GM21737 (cell line): ENCODE data around the gene GNPTAB.

Experiments used
- ATAC-seq: cut with Tn5 transposase; IDR thresholded peaks from one replicate; pipeline ENCODE4 v1.9.1; 2021; ENCODE audit warnings: mild to moderate bottlenecking, moderate library complexity; ENCODE audit not compliant: unreplicated experiment

GNPTAB gene

DNA sequence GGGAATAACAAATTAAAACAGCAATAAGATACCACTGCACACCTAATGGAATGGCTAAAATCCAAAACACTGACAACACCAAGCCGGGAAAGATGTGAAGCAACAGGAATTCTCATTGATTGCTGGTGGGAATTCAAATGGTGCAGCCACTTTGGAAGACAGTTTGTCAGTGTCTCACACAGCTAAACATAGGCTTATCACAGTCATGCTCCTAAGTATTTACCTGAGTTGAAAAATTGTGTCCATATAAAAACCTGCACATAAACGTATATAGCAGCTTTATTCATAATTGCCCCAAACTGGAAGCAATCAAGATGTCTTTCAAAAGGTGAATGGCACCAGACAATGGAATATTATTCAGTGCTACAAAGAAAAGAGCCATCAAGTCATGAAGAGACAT is 21.6 kb downstream of the GNPTAB start:
- ATAC-seq = no peak

GRCh38 chr12:101806265-101806664 is 24.5 kb downstream of the GNPTAB start:
- no peak for ATAC-seq

DNA sequence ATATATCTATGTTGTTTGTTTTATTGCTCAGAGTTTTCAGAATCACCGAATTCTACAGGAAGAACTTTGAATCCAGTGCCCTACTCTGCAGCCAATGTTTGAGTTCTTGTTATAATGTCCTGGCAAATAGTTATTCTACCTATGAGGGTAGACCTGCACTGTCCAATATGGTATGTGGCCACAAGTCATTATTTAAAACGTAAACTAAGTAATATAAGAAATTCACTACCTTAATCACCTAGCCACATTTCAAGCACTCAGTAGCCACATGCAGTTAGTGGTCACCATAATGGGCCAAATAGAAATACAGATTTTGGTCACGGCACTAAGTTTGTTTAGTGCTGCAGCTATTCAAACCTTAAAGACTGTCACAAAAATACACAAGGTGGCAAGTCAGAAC is 26.4 kb downstream of the GNPTAB start:
- no peak for ATAC-seq

GRCh38 chr12:101803978-101804377 is 26.8 kb downstream of the GNPTAB start:
- ATAC-seq = no peak

GRCh38 chr12:101802486-101802885 is 28.3 kb downstream of the GNPTAB start:
- no peak for ATAC-seq

GRCh38 chr12:101799774-101800173 is 31.0 kb downstream of the GNPTAB start:
- ATAC-seq = no peak

- no peak for ATAC-seq
These were observed 35.0 kb downstream of the GNPTAB start for GRCh38 chr12:101795786-101796185.

GRCh38 chr12:101795013-101795412 is 35.7 kb downstream of the GNPTAB start:
- no peak for ATAC-seq

DNA sequence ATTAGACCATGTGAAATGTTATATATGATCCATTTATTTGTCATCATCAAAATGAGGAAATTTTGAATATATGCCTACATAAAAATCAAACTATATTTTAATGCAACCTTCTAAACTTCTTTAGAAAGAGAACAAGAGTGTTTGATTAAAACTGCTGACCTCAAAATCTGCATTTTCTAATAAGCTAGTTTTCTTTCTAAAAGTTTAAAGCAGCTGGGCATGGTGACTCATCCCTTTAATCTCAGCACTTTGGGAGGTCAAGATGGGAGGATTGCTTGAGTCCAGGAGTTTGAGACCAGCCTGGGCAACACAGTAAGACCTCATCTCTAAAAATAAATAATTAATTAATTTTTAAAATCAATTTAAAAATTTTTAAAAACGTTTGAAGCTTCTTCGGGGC is 36.2 kb downstream of the GNPTAB start:
- ATAC-seq = no peak

- peak; percentile 68 for ATAC-seq
These were observed 37.4 kb downstream of the GNPTAB start for GRCh38 chr12:101793401-101793800.

DNA sequence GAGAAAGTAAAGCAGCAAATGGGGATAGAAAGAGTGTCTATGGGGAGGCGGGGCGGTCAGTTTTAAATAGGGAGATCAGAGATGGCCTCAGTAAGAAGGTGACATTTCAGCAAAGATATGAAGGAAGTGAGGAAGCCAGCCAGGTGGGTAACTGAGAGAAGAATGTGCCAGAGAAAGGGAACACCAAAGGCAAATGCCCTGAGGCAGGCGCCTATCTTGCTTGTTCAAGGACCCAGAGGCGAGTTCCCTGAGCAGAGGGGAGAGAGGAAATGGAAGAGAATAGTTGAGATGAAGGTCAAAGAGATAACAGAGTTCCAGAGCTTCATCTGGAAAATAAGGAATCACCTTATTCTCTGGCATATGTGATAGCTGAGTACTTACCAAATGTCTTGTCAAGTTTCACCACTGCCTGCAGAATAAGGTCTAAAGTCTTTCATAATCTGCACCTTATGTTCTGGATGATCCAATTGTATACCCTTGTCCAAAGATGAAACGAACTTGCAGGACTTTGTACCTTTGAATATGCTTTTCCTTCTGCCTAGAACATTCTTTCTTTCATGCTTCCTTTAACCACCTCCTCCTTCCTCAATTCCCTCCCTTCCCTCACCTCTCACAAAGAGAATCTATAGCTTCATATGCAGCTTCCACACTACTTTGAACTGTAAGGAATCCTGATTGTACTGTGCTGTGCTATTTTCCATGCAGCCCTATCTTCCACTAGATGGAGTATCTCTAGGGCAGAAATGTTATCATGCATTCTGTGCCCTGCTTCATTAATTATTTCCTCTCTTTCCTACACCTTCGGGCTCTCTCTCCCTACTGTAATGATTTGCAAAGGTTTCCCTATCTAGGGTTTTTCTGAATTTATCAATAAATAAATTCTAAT is 38.5 kb downstream of the GNPTAB start:
- ATAC-seq = no peak

DNA sequence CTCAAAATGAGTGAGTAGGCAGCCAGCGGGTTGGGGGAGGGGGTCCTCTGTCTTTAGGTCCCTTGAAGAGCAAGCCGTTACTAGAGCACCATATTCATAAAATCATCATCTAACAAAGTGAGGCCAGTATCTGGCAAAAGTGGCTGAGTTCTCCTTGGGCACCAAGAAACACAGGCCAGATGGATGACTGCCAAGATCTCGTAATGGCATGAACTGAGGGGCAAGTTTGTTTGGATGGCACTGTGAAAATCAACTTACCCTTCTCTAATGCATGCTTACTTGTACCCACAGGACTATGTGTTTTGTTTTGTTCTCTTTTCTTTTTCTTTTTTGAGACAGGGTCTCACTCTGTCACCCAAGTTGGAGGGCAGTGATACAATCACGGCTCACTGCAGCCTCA is 41.6 kb downstream of the GNPTAB start:
- ATAC-seq = no peak

DNA sequence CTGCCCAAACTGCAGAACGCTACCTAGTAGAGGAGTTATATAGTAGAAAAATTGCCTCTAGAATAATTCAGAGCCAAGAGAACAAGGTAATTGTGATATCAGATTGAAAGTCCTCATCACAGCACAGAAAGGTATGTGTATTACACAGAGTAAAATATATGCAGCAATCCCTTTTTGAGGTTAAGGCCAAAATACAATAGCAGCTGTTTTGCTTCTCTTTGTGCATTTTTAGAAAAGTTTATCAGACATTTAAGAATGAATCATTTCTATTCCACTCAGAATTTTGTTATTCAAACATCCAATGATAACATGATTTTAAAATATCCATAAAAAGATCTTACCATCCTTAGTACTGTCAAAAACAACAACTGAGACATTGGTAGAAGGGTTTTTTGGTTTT is 45.1 kb downstream of the GNPTAB start:
- ATAC-seq = no peak

DNA sequence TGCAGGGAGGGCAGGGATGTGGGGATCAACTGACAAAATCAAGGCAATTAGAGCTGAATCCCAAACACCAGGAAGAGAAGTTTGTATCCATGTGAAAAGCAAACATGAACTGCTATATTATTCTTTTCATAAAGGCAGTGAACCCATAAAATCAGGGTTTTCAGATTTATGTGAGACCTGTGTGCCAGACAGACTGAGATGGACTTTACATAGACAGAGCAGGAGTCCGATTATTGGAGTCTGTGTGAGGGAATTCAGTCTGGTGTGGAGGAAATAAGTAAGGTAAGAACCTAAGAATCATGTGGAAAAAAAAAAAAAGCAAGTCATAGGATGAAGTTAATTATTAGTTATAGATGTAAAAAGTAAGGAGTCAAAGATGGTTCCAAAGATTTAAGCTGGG is 46.4 kb downstream of the GNPTAB start:
- no peak for ATAC-seq

- no peak for ATAC-seq
These were observed 46.9 kb downstream of the GNPTAB start for GRCh38 chr12:101783838-101784237.

- no peak for ATAC-seq
These were observed 47.6 kb downstream of the GNPTAB start for GRCh38 chr12:101783150-101783549.

- ATAC-seq = no peak
These were observed 48.5 kb downstream of the GNPTAB start for GRCh38 chr12:101782273-101782731.

DNA sequence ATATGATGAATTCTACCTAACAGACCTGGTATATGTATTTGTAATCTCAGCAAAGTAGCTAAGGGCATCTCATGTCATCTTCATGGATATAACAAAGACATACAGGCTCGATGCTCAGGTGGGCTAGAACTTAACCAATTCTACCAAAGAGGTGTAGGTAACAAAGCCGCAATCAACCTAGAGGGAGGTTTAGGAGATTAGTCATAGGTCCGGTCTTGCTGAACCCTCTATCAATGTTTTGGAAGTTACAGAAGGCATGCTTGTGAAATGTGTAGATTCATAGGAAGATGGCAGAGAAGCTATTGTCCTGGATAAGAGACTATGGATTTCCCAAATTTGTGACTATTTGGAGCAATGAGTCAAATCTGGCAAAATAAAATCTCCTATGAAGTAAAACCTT is 48.9 kb downstream of the GNPTAB start:
- no peak for ATAC-seq

- ATAC-seq = no peak
These were observed 50.2 kb downstream of the GNPTAB start for GRCh38 chr12:101780599-101780998.

DNA sequence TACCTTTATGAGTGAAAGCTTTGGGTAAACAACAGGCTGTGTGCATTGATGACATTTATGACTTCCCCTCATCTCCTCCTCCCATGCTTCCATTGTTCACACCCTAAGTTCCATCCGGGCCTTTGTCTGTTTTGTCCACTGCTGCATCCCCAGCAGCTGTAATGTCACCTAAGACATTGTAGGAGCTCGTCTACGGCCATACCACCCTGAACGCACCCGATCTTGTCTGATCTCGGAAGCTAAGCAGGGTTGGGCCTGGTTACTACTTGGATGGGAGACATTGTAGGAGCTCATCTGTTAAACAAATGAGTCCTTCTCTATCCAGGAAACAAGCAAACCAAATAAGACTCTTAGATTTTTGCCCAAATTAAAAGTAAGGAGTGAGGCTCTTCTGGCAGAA is 51.1 kb downstream of the GNPTAB start:
- no peak for ATAC-seq

DNA sequence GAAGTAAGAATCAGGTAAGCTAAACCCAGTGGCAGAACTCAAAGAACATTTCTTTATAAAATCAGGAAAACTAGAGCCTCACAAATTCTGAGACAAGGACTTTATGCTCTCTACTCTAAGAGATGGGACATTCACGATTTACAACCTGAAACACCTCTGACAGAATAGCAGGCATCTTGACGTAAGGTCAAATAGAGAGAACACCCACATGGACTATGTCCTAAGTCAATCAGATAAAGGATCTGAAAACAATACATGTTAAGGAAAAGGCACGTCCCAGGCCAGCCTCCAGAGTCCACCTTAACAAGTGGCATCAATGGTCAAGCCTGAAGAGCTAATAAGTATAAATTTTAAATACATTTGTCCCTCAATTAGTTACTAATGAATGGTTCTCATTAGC is 51.6 kb downstream of the GNPTAB start:
- no peak for ATAC-seq

DNA sequence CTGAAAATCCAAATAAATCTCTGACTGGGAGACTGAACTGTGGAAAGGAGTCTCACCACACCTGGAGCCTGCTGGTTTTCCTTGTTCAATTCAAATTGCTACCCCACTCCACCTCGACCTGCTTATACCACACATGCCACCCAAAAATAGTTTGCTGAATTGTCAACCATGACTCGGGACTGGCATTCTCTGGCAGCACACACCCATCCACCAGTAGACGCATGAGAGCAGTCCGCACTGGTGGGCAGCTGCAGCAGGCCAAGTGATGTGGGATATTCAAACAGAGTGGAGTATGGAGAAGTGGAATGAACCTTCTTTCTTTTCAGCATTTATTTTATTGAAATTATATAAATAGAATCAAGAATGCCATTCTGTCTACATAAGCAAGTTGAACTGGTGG is 52.8 kb downstream of the GNPTAB start:
- ATAC-seq = no peak

DNA sequence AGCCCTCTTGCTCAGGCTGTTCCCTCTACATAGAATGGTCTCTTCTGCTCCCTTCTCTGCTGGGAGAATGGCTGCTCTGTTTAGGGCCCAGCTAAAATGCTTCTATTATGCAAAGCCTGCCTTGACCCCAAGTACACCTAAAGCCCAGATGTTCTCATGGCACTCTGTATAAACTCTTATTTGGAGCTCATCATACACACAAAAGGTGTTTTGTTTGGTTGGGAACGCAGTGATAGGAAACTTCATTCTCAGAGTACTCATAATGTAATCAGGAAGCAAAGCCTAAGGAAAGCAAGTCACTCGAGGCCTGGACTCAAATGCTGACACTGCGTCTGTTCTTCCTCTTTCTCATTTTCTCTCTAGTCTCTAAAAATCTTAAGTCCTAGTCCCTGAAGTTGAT is 53.3 kb downstream of the GNPTAB start:
- ATAC-seq = no peak
